HCT116 (cell line): ENCODE results near the gene HPCAL4. TPM values are rescaled to one million over a fixed set of nuclear protein-coding genes. Genes with fewer than 3 reads are reported as not detected.

Experiments used
- ATAC-seq: fragments of 200-7000 bp; cut with Tn5 transposase; 2 replicates; pipeline ENCODE4 v1.9.1; 2020; ENCODE audit warnings: mild to moderate bottlenecking, moderate library complexity
- BruUV-seq: library from RNA; stranded (reverse); fragments of 400-500 nt; replicated peaks from 2 replicates; lab custom pipeline; 2021; lab: Mats Ljungman, UMichigan
- CTCF ChIA-PET: fragments of 300-600 bp; sonication (Branson Sonifier 250); formaldehyde crosslinking; loops from one replicate; lab custom pipeline; 2021; ENCODE audit warnings: antibody characterized with exemption; lab: Charles Lee
- POLR2A ChIA-PET: fragments of 300-600, 350-600 bp; sonication (Branson Sonifier 250); formaldehyde crosslinking; loops from one replicate; lab custom pipeline; 2021; ENCODE audit warnings: antibody characterized with exemption; lab: Charles Lee
- RAD21 ChIA-PET, 2 experiments: fragments of 300-600 bp; sonication (Branson Sonifier 250); formaldehyde crosslinking; loops; one replicate each; lab custom pipeline; 2023; ENCODE audit warnings: low total read pairs in 2 of 2; ENCODE audit not compliant: uncharacterized antibody in 2 of 2, unreplicated experiment in 2 of 2, low non-redundant PET in 1 of 2; lab: Charles Lee
- DNase-seq: peaks from one replicate; pipeline ENCODE4 v3.0.0-alpha.2; 2010; ENCODE audit warnings: low read depth, low spot score
- H2AFZ ChIP-seq: fragments of 200-600 bp; shearing (Covaris generic), sonication (generic); 2 replicates; pipeline ENCODE4 v1.6.1; 2017; ENCODE audit warnings: low read depth, mixed run types, mixed read lengths, antibody characterized with exemption, low read length; ENCODE audit not compliant: poor library complexity, severe bottlenecking
- H3K27ac ChIP-seq: 2 replicates; pipeline ENCODE4 v1.5.1; 2012; ENCODE audit warnings: low read depth, low read length
- H3K27me3 ChIP-seq: fragments of 200-600 bp; sonication (generic); 2 replicates; pipeline ENCODE4 v1.6.1; 2016; ENCODE audit warnings: mixed run types, low read length, mixed read lengths; ENCODE audit not compliant: insufficient read depth
- H3K36me3 ChIP-seq, 2 experiments: fragments of 200-500 bp in 1 of 2; fragments of 200-600 bp in 1 of 2; sonication (Bioruptor generic) in 1 of 2; sonication (generic) in 1 of 2; 2 replicates each; pipeline versions ENCODE4 v1.5.1 to v1.6.1; 2014 to 2016; ENCODE audit warnings: low read length in 2 of 2, inconsistent platforms in 1 of 2, mixed read lengths in 1 of 2, mixed run types in 1 of 2; ENCODE audit not compliant: insufficient read depth in 2 of 2, control insufficient read depth in 1 of 2
- H3K4me1 ChIP-seq, 2 experiments: fragments of 200-600 bp in 1 of 2; sonication (generic) in 1 of 2; 2 replicates each; pipeline versions ENCODE4 v1.5.1 to v1.6.1; 2012 to 2017; ENCODE audit warnings: low read length in 2 of 2, inconsistent platforms in 1 of 2, mild to moderate bottlenecking in 1 of 2, mixed read lengths in 1 of 2, mixed run types in 1 of 2, moderate library complexity in 1 of 2; ENCODE audit not compliant: insufficient read depth in 2 of 2, control insufficient read depth in 1 of 2
- H3K4me2 ChIP-seq: fragments of 200-600 bp; sonication (generic); 2 replicates; pipeline ENCODE4 v1.6.1; 2017; ENCODE audit warnings: mixed run types, low read length, mixed read lengths
- H3K4me3 ChIP-seq, 2 experiments: fragments of 200-600 bp in 1 of 2; sonication (generic) in 1 of 2; replicated peaks in 1 of 2; 2 replicates each; pipeline ENCODE4 v1.5.1; 2011 to 2016; ENCODE audit warnings: low read length in 2 of 2, control low read depth in 1 of 2, low read depth in 1 of 2, mild to moderate bottlenecking in 1 of 2, mixed read lengths in 1 of 2, mixed run types in 1 of 2
- H3K79me2 ChIP-seq: fragments of 200-600 bp; sonication (generic); 2 replicates; pipeline ENCODE4 v1.6.1; 2017; ENCODE audit warnings: mild to moderate bottlenecking, mixed run types, low read length, moderate library complexity, mixed read lengths; ENCODE audit not compliant: insufficient read depth
- H3K9ac ChIP-seq: fragments of 200-600 bp; sonication (generic); 2 replicates; pipeline ENCODE4 v1.6.1; 2016; ENCODE audit warnings: low read length, mixed read lengths
- H3K9me2 ChIP-seq: fragments of 200-600 bp; sonication (generic), shearing (Covaris generic); 2 replicates; pipeline ENCODE4 v1.6.1; 2017; ENCODE audit warnings: mixed run types, mild to moderate bottlenecking, moderate library complexity; ENCODE audit not compliant: insufficient read depth
- H3K9me3 ChIP-seq, 2 experiments: fragments of 200-500 bp in 1 of 2; fragments of 200-600 bp in 1 of 2; sonication (Bioruptor generic) in 1 of 2; sonication (generic) in 1 of 2; 2 replicates each; pipeline ENCODE4 v1.6.1; 2014 to 2017; ENCODE audit warnings: low read length in 2 of 2, mixed read lengths in 2 of 2, inconsistent platforms in 1 of 2, low read depth in 1 of 2, mild to moderate bottlenecking in 1 of 2, mixed run types in 1 of 2, moderate library complexity in 1 of 2; ENCODE audit not compliant: control insufficient read depth in 1 of 2, insufficient read depth in 1 of 2
- H4K20me1 ChIP-seq: fragments of 200-600 bp; sonication (generic), shearing (Covaris generic); 2 replicates; pipeline ENCODE4 v1.6.1; 2017; ENCODE audit warnings: mixed run types, mild to moderate bottlenecking, moderate library complexity; ENCODE audit not compliant: insufficient read depth
- ATF3 ChIP-seq: IDR thresholded peaks from 2 replicates; pipeline ENCODE4 v1.6.1; 2012
- CBX3 ChIP-seq: IDR thresholded peaks from 2 replicates; pipeline ENCODE4 v1.6.1; 2012; ENCODE audit warnings: low read depth
- CTCF ChIP-seq, 3 experiments: fragments of 200-600 bp in 1 of 3; sonication (generic) in 1 of 3; IDR thresholded peaks in 2 of 3; conservative IDR thresholded peaks in 1 of 3; 2 replicates each; pipeline ENCODE4 v1.5.1; 2012 to 2017; ENCODE audit warnings: low read depth in 2 of 3, low read length in 2 of 3, antibody characterized with exemption in 1 of 3, borderline replicate concordance in 1 of 3, control low read depth in 1 of 3, mild to moderate bottlenecking in 1 of 3, mixed read lengths in 1 of 3, mixed run types in 1 of 3, moderate library complexity in 1 of 3; ENCODE audit not compliant: insufficient read depth in 1 of 3
- EGR1 ChIP-seq: IDR thresholded peaks from 2 replicates; pipeline ENCODE4 v1.6.1; 2012; ENCODE audit warnings: low read depth
- EZH2 ChIP-seq: fragments of 200-600 bp; sonication (generic); IDR thresholded peaks from 2 replicates; pipeline ENCODE4 v1.6.1; 2017; ENCODE audit warnings: antibody characterized with exemption, mixed run types
- MAX ChIP-seq: IDR thresholded peaks from 2 replicates; pipeline ENCODE4 v1.6.1; 2012
- POLR2A ChIP-seq: IDR thresholded peaks from 2 replicates; pipeline ENCODE4 v1.7.0; 2011; ENCODE audit warnings: borderline replicate concordance; ENCODE audit not compliant: insufficient read depth, insufficient read length; ENCODE audit errors: extremely low read depth
- POLR2AphosphoS5 ChIP-seq: IDR thresholded peaks from 2 replicates; pipeline ENCODE4 v1.6.1; 2011; ENCODE audit warnings: mild to moderate bottlenecking, low read depth, low read length, moderate library complexity
- RAD21 ChIP-seq: IDR thresholded peaks from 2 replicates; pipeline ENCODE4 v1.6.1; 2012; ENCODE audit warnings: low read depth, mild to moderate bottlenecking
- REST ChIP-seq: IDR thresholded peaks from 2 replicates; pipeline ENCODE4 v1.6.1; 2012; ENCODE audit warnings: low read depth
- SIN3A ChIP-seq: IDR thresholded peaks from 2 replicates; pipeline ENCODE4 v1.6.1; 2012; ENCODE audit warnings: low read depth
- SRF ChIP-seq: IDR thresholded peaks from 2 replicates; pipeline ENCODE4 v1.6.1; 2012; ENCODE audit warnings: low read depth
- TCF7L2 ChIP-seq: IDR thresholded peaks from 2 replicates; pipeline ENCODE4 v1.7.0; 2011; ENCODE audit warnings: borderline replicate concordance, inconsistent platforms; ENCODE audit not compliant: insufficient read depth, insufficient read length; ENCODE audit errors: extremely low read depth
- YY1 ChIP-seq: IDR thresholded peaks from 2 replicates; pipeline ENCODE4 v1.6.1; 2011; ENCODE audit warnings: low read length, low read depth, moderate library complexity, mild to moderate bottlenecking; ENCODE audit not compliant: insufficient replicate concordance; ENCODE audit errors: extremely low read depth
- ZBTB33 ChIP-seq: IDR thresholded peaks from 2 replicates; pipeline ENCODE4 v1.6.1; 2011; ENCODE audit warnings: mild to moderate bottlenecking, low read length, moderate library complexity; ENCODE audit not compliant: insufficient replicate concordance; ENCODE audit errors: extremely low read depth
- ZFX ChIP-seq: fragments of 450-650 bp; IDR thresholded peaks from 2 replicates; pipeline ENCODE4 v1.6.1; 2017
- ZNF274 ChIP-seq: fragments of 200-500 bp; sonication (Bioruptor generic); IDR thresholded peaks from 2 replicates; pipeline ENCODE4 v1.6.1; 2014; ENCODE audit warnings: mild to moderate bottlenecking, low read depth, low read length, inconsistent platforms
- intact Hi-C: fragments of 100-400 bp; cut with micrococcal nuclease; formaldehyde crosslinking; loops from 2 replicates; pipeline ENCODE4 v1.10.0; 2022
- total RNA-seq: library from RNA; stranded (reverse); gene quantifications from one replicate; pipeline ENCODE4 v1.2.1, GENCODE V29; 2021; ENCODE audit not compliant: unreplicated experiment

Gene HPCAL4
- total RNA-seq, 1 experiment from 2014 or later, result 5.2 TPM

GRCh38 chr1:39692152-39693074 is 1.2 kb upstream of the HPCAL4 start:
- Histone ChIP-seq H3K9ac (no peak overlapping the region), H3K4me1 (peaks cover 3 to 20% of the 10 kb centered on the region in 2 experiments; a peak in 2 of 4 replicates), H3K79me2 (no peaks in the 10 kb centered on the region), H2AFZ (no peak overlapping the region), H3K9me3 (no peaks in the 10 kb centered on the region), H3K4me2 (no peak overlapping the region), H3K4me3 (no peak overlapping the region), H3K27ac (no peak overlapping the region), H4K20me1 (no peaks in the 10 kb centered on the region), H3K36me3 (no peaks in the 10 kb centered on the region), H3K27me3 (0 out of 2 replicates have a peak, but pooled peaks cover 4% of the 10 kb centered on the region), H3K9me2 (no peaks in the 10 kb centered on the region)
- intact Hi-C loops, result no loop called here
- TF ChIP-seq EZH2 (no peak), REST (no peak), ZNF274 (no peak), EGR1 (no peak), POLR2A (no peak), ZBTB33 (no peak), ATF3 (no peak), CTCF (IDR thresholded peaks at IDR 0.05 in 2 of 3, conservative IDR thresholded peaks at IDR 0.05 in 1 of 3; ENCODE audit: borderline replicate concordance in 1 of 3, insufficient read depth in 1 of 3, low read depth in 2 of 3, low read length in 2 of 3) (no peak), RAD21 (no peak), SIN3A (no peak), MAX (no peak), CBX3 (no peak), ZFX (no peak), SRF (no peak), YY1 (no peak), POLR2AphosphoS5 (no peak), TCF7L2 (no peak)
- POLR2A ChIA-PET, result no interaction called here
- no TSS peak for BruUV-seq
- RAD21 ChIA-PET, result no interaction called here
- CTCF ChIA-PET, result interaction anchor here (1.2 to 1.5 kb wide), 3 partner anchors 9 to 34 kb away, joined by 5 to 10 read pairs (median 5); no protein-coding TSS in a partner anchor
- ATAC-seq (no peak), DNase-seq (no peak)
